IMR-90 (cell line): ENCODE measurements around the gene XDH. TPM values are rescaled to one million over a fixed set of nuclear protein-coding genes. Genes with fewer than 3 reads are reported as not detected.
A peak's percentile ranks its signal among the peaks of the same experiment; 100 is the strongest.

Experiments used
- ATAC-seq: fragments of 200-7000 bp; cut with Tn5 transposase; 2 replicates; pipeline ENCODE4 v1.9.1; 2020; ENCODE audit warnings: low read depth, mild to moderate bottlenecking, moderate library complexity
- BruUV-seq: library from RNA; stranded (reverse); fragments of 400-500 nt; replicated peaks from 2 replicates; lab custom pipeline; 2021; lab: Mats Ljungman, UMichigan
- CTCF ChIA-PET: fragments of 300-600 bp; formaldehyde crosslinking; extraction: SDS; loops from one replicate; lab custom pipeline; 2021; ENCODE audit warnings: antibody characterized with exemption; lab: Yijun Ruan, JAX
- POLR2A ChIA-PET: fragments of 300-600 bp; sonication (Branson Sonifier 250); formaldehyde crosslinking; loops from one replicate; lab custom pipeline; 2022; ENCODE audit warnings: antibody characterized with exemption; ENCODE audit not compliant: unreplicated experiment; lab: Charles Lee
- DNase-seq: peaks from one replicate; pipeline ENCODE4 v3.0.0; 2013
- H2AFZ ChIP-seq: replicated peaks from 2 replicates; pipeline ENCODE3; 2013; ENCODE audit warnings: low read length, mild to moderate bottlenecking; ENCODE audit not compliant: poor library complexity
- H2AK5ac ChIP-seq: 2 replicates; pipeline ENCODE4 v1.6.1; 2013; ENCODE audit warnings: low read depth, low read length, inconsistent platforms
- H2AK9ac ChIP-seq: replicated peaks from 2 replicates; pipeline ENCODE3; 2013; ENCODE audit warnings: mild to moderate bottlenecking, low read depth, low read length, moderate library complexity; ENCODE audit not compliant: poor library complexity
- H2BK120ac ChIP-seq: 2 replicates; pipeline ENCODE4 v1.6.1; 2013; ENCODE audit warnings: low read depth, low read length, inconsistent platforms
- H2BK15ac ChIP-seq: 3 replicates; pipeline ENCODE4 v1.6.1; 2013; ENCODE audit warnings: low read depth, low read length, inconsistent platforms
- H2BK20ac ChIP-seq: 2 replicates; pipeline ENCODE4 v1.6.1; 2013; ENCODE audit warnings: low read depth, mild to moderate bottlenecking, inconsistent platforms, low read length, moderate library complexity
- H2BK5ac ChIP-seq: 2 replicates; pipeline ENCODE4 v1.6.1; 2013; ENCODE audit warnings: mild to moderate bottlenecking, low read depth, low read length, inconsistent platforms; ENCODE audit not compliant: poor library complexity, severe bottlenecking
- H3K14ac ChIP-seq: replicated peaks from 2 replicates; pipeline ENCODE4 v1.6.1; 2013; ENCODE audit warnings: low read depth, low read length, inconsistent platforms
- H3K18ac ChIP-seq: 2 replicates; pipeline ENCODE4 v1.6.1; 2013; ENCODE audit warnings: low read depth, low read length, control low read depth
- H3K23ac ChIP-seq: 2 replicates; pipeline ENCODE4 v1.6.1; 2013; ENCODE audit warnings: low read depth, low read length, inconsistent platforms
- H3K27ac ChIP-seq: 2 replicates; pipeline ENCODE4 v1.5.1; 2013; ENCODE audit warnings: mild to moderate bottlenecking, control low read depth, low read length; ENCODE audit not compliant: insufficient read depth
- H3K27me3 ChIP-seq: 2 replicates; pipeline ENCODE4 v1.6.1; 2013; ENCODE audit warnings: low read length; ENCODE audit not compliant: control insufficient read depth, insufficient read depth
- H3K36me3 ChIP-seq: 2 replicates; pipeline ENCODE4 v1.6.1; 2013; ENCODE audit warnings: low read length, mixed read lengths; ENCODE audit not compliant: control insufficient read depth, insufficient read depth
- H3K4ac ChIP-seq: 2 replicates; pipeline ENCODE4 v1.6.1; 2013; ENCODE audit warnings: low read depth, low read length, inconsistent platforms
- H3K4me1 ChIP-seq: 2 replicates; pipeline ENCODE4 v1.6.1; 2013; ENCODE audit warnings: low read length, mixed read lengths; ENCODE audit not compliant: control insufficient read depth, insufficient read depth
- H3K4me2 ChIP-seq: 2 replicates; pipeline ENCODE4 v1.6.1; 2013; ENCODE audit warnings: low read depth, mild to moderate bottlenecking, control low read depth, low read length, moderate library complexity
- H3K4me3 ChIP-seq: 2 replicates; pipeline ENCODE4 v1.5.1; 2013; ENCODE audit warnings: low read depth, mild to moderate bottlenecking, control low read depth, low read length, moderate library complexity; ENCODE audit not compliant: insufficient read depth
- H3K56ac ChIP-seq: 2 replicates; pipeline ENCODE4 v1.6.1; 2013; ENCODE audit warnings: low read length, inconsistent platforms; ENCODE audit not compliant: insufficient read depth; ENCODE audit errors: extremely low read depth
- H3K79me1 ChIP-seq, 2 experiments: 2 replicates each; pipeline ENCODE4 v1.6.1; 2013; ENCODE audit warnings: low read length in 2 of 2, inconsistent platforms in 1 of 2, low read depth in 1 of 2
- H3K9ac ChIP-seq: 2 replicates; pipeline ENCODE4 v1.6.1; 2013; ENCODE audit warnings: low read depth, low read length, control low read depth
- H3K9me1 ChIP-seq: 2 replicates; pipeline ENCODE4 v1.6.1; 2013; ENCODE audit warnings: low read length, inconsistent platforms; ENCODE audit not compliant: insufficient read depth
- H3K9me3 ChIP-seq: 2 replicates; pipeline ENCODE4 v1.6.1; 2013; ENCODE audit warnings: low read length; ENCODE audit not compliant: control insufficient read depth, insufficient read depth
- H4K20me1 ChIP-seq: 2 replicates; pipeline ENCODE4 v1.6.1; 2013; ENCODE audit warnings: low read length, inconsistent platforms; ENCODE audit not compliant: insufficient read depth
- H4K5ac ChIP-seq: 2 replicates; pipeline ENCODE4 v1.6.1; 2013; ENCODE audit warnings: mild to moderate bottlenecking, low read depth, low read length, control low read depth
- H4K8ac ChIP-seq, 2 experiments: 2 replicates each; pipeline ENCODE4 v1.6.1; 2013; ENCODE audit warnings: low read depth in 2 of 2, low read length in 2 of 2, control low read depth in 1 of 2, inconsistent platforms in 1 of 2
- H4K91ac ChIP-seq: 2 replicates; pipeline ENCODE4 v1.6.1; 2013; ENCODE audit warnings: low read depth, low read length, inconsistent platforms; ENCODE audit not compliant: insufficient read depth
- BHLHE40 ChIP-seq: fragments of 150-350 bp; IDR thresholded peaks from 2 replicates; pipeline ENCODE4 v1.6.1; 2016; ENCODE audit warnings: mild to moderate bottlenecking, low read depth, low read length
- CEBPB ChIP-seq: IDR thresholded peaks from 2 replicates; pipeline ENCODE4 v1.6.1; 2012; ENCODE audit warnings: low read depth, low read length, improper control_type of control experiment
- CHD1 ChIP-seq: IDR thresholded peaks from 2 replicates; pipeline ENCODE4 v1.6.1; 2012; ENCODE audit warnings: low read depth, low read length, improper control_type of control experiment
- CTCF ChIP-seq: conservative IDR thresholded peaks from 2 replicates; pipeline ENCODE4 v1.5.1; 2012; ENCODE audit warnings: mild to moderate bottlenecking, low read depth, low read length, improper control_type of control experiment
- FOS ChIP-seq: fragments of 150-350 bp; IDR thresholded peaks from 2 replicates; pipeline ENCODE4 v1.6.1; 2016; ENCODE audit warnings: low read depth, low read length
- MAFK ChIP-seq: IDR thresholded peaks from 2 replicates; pipeline ENCODE4 v1.6.1; 2012; ENCODE audit warnings: low read depth, low read length, improper control_type of control experiment
- MAZ ChIP-seq: IDR thresholded peaks from 2 replicates; pipeline ENCODE4 v1.6.1; 2012; ENCODE audit warnings: low read depth, mild to moderate bottlenecking, low read length, improper control_type of control experiment, moderate library complexity, borderline replicate concordance
- MXI1 ChIP-seq: IDR thresholded peaks from 2 replicates; pipeline ENCODE4 v1.6.1; 2012; ENCODE audit warnings: low read depth, mild to moderate bottlenecking, low read length, moderate library complexity, borderline replicate concordance
- NFE2L2 ChIP-seq: fragments of 150-350 bp; IDR thresholded peaks from 2 replicates; pipeline ENCODE4 v1.6.1; 2016; ENCODE audit warnings: low read depth, mild to moderate bottlenecking, low read length
- POLR2A ChIP-seq: IDR thresholded peaks from 2 replicates; pipeline ENCODE4 v1.6.1; 2012; ENCODE audit warnings: mild to moderate bottlenecking, low read depth, low read length
- RAD21 ChIP-seq: IDR thresholded peaks from 2 replicates; pipeline ENCODE4 v1.6.1; 2012; ENCODE audit warnings: low read length, improper control_type of control experiment
- RCOR1 ChIP-seq: IDR thresholded peaks from 2 replicates; pipeline ENCODE4 v1.6.1; 2012; ENCODE audit warnings: mild to moderate bottlenecking, low read length, improper control_type of control experiment; ENCODE audit not compliant: insufficient replicate concordance
- RFX5 ChIP-seq: IDR thresholded peaks from 2 replicates; pipeline ENCODE4 v1.8.0; 2012; ENCODE audit warnings: low read depth, mild to moderate bottlenecking, low read length, moderate library complexity
- SMC3 ChIP-seq: fragments of 150-350 bp; IDR thresholded peaks from 2 replicates; pipeline ENCODE4 v1.6.1; 2016; ENCODE audit warnings: low read depth, mild to moderate bottlenecking, antibody characterized with exemption, low read length, moderate library complexity
- WGBS, 2 experiments: methylation state at CpG; one replicate each; pipeline versions ENCODE4 v1.1.5 to v1.1.7; 2013; ENCODE audit warnings: missing lambda C conversion rate in 2 of 2; ENCODE audit not compliant: insufficient read length in 1 of 2; ENCODE audit errors: extremely low coverage in 2 of 2; 5-methylcytosine and 5-hydroxymethylcytosine counted together
- dilution Hi-C: fragments of 300-500 bp; cut with HindIII; formaldehyde crosslinking; loops from one replicate; pipeline ENCODE4 v1.14.3; 2018; ENCODE audit warnings: low sequenced_read_pairs; ENCODE audit not compliant: unreplicated experiment
- in situ Hi-C: fragments of 300-500 bp; cut with MboI; formaldehyde crosslinking; loops from 3 replicates; pipeline ENCODE4 v1.14.3; 2019; ENCODE audit warnings: low sequenced_read_pairs, inconsistent platforms, mixed read lengths
- intact Hi-C: fragments of 100-400 bp; cut with micrococcal nuclease; formaldehyde crosslinking; loops from 2 replicates; pipeline ENCODE4 v1.10.0; 2022
- polyA plus RNA-seq, 3 experiments: library from polyadenylated mRNA; depleted of rRNA; stranded (reverse); fragments of >200 nt; gene quantifications; 2 replicates each; pipeline ENCODE4 v1.2.3, GENCODE V29; 2012; ENCODE audit warnings: low replicate concordance in 1 of 3
- total RNA-seq: library from RNA; depleted of rRNA; stranded (reverse); fragments of >200 nt; gene quantifications from 2 replicates; pipeline ENCODE4 v1.2.3, GENCODE V29; 2012
- TF ChIP-seq, protein P1 (sequence below): fragments of 150-350 bp; IDR thresholded peaks from 2 replicates; pipeline ENCODE4 v1.6.1; 2016; ENCODE audit warnings: low read depth, mild to moderate bottlenecking, low read length, moderate library complexity, borderline replicate concordance

XDH gene
- total and polyA plus RNA-seq, 2 of the 4 experiments (the other 2 are of a cell fraction): 0.46 to 1.1 TPM

GRCh38 chr2:31372097-31372496, 42.4 kb downstream of the XDH start:
- TF ChIP-seq SMC3: no peak
- TF ChIP-seq MAZ: no peak
- no peak for TF ChIP-seq CHD1
- no peak for TF ChIP-seq MXI1
- no peak for TF ChIP-seq POLR2A
- TF ChIP-seq RAD21: no peak
- TF ChIP-seq RFX5: no peak
- TF ChIP-seq BHLHE40: no peak
- no peak for TF ChIP-seq CEBPB
- TF ChIP-seq NFE2L2: no peak
- no peak for TF ChIP-seq RCOR1
- TF ChIP-seq, protein P1, sequence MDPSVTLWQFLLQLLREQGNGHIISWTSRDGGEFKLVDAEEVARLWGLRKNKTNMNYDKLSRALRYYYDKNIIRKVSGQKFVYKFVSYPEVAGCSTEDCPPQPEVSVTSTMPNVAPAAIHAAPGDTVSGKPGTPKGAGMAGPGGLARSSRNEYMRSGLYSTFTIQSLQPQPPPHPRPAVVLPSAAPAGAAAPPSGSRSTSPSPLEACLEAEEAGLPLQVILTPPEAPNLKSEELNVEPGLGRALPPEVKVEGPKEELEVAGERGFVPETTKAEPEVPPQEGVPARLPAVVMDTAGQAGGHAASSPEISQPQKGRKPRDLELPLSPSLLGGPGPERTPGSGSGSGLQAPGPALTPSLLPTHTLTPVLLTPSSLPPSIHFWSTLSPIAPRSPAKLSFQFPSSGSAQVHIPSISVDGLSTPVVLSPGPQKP: no peak
- TF ChIP-seq MAFK: no peak
- no peak for TF ChIP-seq FOS
- TF ChIP-seq CTCF: no peak
- DNase-seq (no peak), ATAC-seq (no peak)
- dilution Hi-C loops (no loop called here), intact Hi-C loops (no loop called here), in situ Hi-C loops (no loop called here)
- Histone ChIP-seq H3K9me3 (no peaks in the 10 kb centered on the region), H2AFZ (no peak overlapping the region), H3K9ac (no peak overlapping the region), H4K8ac (no peak overlapping the region), H3K18ac (no peak overlapping the region), H2AK5ac (no peak overlapping the region), H3K23ac (no peak overlapping the region), H3K79me1 (no peaks in the 10 kb centered on the region), H4K91ac (no peak overlapping the region), H3K27ac (no peak overlapping the region), H2BK15ac (no peak overlapping the region), H3K27me3 (no peaks in the 10 kb centered on the region), H3K4me3 (no peak overlapping the region), H3K4me2 (no peak overlapping the region), H3K4me1 (no peaks in the 10 kb centered on the region), H3K9me1 (no peaks in the 10 kb centered on the region; the same call in 1 of the 2 replicates), H4K5ac (no peak overlapping the region), H4K20me1 (no peaks in the 10 kb centered on the region), H2BK20ac (no peak overlapping the region), H2AK9ac (peak overlapping the region; percentile 19), H3K4ac (no peak overlapping the region), H3K56ac (no peak overlapping the region), H2BK120ac (no peak overlapping the region), H3K36me3 (no peaks in the 10 kb centered on the region), H3K14ac (no peak overlapping the region), H2BK5ac (no peak overlapping the region)
- ChIA-PET POLR2A (no interaction called here), CTCF (no interaction called here)
- BruUV-seq: no TSS peak
- WGBS, 2 experiments: 80% methylated on average over 2 of the region's 10 CpGs; no CpG with 5 or more reads in 1 of the 2 experiments
